Measurements from ENCODE around the gene FHOD3.

FHOD3 gene

GRCh38 chr18:36578871-36579710 is 281.6 kb downstream of the FHOD3 start:
- DNase-seq (ENCODE audit: extremely low read depth in 1 of 2, low read depth in 1 of 2): no peak

GRCh38 chr18:36580266-36580665 is 282.8 kb downstream of the FHOD3 start:
- DNase-seq (ENCODE audit: extremely low read depth in 1 of 2, low read depth in 1 of 2): no peak

DNA sequence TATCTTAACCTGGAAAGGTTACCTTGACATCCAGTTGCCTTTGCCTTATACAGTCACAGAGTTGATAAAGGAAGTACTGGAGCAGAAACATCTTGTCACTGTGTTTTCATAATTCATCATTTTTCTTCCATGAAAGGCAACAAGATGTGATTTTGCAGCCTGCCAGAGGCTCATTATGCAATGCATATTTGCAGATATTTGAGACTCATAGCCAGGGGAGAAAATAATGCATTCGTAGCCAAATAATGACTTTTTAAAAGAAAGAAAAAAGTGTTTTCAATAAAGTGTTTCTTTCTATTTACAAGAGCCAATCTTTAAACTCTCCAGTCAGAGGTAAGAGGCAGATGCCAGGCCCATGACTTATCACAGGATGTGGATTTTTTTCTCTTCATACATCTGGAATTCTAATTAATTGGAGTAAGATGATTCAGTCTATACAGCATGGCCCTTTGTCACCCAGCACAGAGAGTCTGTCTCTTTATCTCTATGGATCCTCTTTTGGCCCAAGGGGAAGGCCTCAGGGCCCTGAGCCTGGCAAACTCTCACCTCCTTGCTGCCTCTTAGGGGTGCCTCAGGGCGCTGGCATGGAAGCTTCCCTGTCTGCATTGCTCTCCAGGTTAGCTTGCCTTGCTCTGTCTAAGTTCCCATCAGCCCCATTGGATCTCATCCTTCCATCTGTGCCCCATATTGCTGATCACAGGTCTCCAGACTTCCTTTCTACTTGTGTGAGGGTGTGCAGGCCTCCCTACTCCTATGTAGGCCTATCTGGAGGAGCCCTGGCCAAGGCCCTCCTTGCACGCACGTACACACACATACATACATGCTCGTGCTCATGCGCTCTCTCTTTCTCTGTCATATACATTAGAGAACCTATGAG is 283.6 kb downstream of the FHOD3 start:
- DNase-seq (ENCODE audit: extremely low read depth in 1 of 2, low read depth in 1 of 2): no peak

- DNase-seq (ENCODE audit: extremely low read depth in 1 of 2, low read depth in 1 of 2): no peak
Observed at GRCh38 chr18:36582988-36583745, 285.7 kb downstream of the FHOD3 start.

GRCh38 chr18:36589857-36590543 is 292.5 kb downstream of the FHOD3 start:
- no peak for DNase-seq (ENCODE audit: extremely low read depth in 1 of 2, low read depth in 1 of 2)

DNA sequence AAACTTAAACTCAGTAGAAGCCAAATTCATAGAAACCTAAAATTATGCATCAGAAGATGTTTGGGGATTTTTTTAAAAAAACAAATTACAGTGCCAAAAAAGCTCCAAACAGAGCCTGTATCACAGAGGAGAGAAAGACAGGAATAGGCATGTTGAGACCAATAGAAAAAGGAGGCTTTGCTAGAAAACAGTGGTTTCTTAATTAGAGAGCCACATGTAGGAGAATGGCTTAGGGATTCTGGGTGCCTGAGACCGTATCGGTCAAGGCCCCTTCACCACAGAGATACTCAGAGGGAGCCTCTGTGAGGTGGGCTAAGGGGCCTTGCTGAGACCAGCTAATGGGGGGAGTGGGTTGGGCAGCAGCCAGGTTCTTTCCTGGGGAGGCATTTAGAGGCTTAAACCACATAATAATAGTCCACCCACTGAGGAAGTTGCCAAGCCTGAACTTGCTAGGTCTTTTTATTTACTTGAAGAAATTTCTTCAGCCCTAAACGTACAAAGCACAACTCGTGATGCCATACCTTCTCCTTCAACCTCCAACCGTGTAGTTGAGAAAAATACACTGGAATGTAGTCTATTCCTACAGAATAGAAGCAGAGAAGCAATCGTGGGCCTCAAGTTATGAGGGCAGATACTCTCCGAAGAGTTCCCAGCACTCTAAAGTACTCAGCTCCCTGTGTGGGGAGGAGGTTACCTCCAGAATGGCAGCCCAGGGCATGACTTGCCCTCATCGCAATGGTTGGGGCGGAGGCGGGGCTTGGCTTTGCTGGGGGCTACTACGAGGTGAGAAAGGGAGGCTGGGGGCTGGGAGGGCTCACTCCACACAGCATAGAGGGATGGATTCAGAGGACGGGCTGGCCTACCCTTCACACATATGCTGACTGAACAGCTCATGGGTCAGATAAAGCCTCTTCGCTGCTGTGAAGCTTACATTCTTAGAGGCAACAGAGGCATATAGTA is 293.4 kb downstream of the FHOD3 start:
- DNase-seq (ENCODE audit: extremely low read depth in 1 of 2, low read depth in 1 of 2): no peak

DNA sequence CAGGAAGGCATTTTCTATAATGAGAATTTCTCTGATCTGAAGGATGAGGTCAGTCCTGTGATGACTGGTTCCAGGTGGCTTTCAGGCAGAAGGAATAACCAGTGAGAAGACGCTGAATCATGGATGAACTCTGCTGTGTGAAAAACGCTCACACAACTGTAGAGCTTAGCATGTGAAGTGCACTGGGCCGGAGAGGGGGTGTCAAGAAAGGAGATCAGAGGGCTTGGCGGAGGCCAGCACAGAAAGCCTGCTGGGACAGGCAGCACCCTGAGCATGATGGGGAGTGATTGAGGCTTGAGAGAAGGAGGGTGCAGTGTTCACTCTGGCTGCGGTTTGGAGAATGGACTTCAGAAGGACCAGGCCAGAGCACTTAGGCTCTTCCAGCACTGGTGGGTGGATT is 294.8 kb downstream of the FHOD3 start:
- no peak for DNase-seq (ENCODE audit: extremely low read depth in 1 of 2, low read depth in 1 of 2)

GRCh38 chr18:36593001-36593400 is 295.5 kb downstream of the FHOD3 start:
- DNase-seq (ENCODE audit: extremely low read depth in 1 of 2, low read depth in 1 of 2): no peak

- no peak for DNase-seq (ENCODE audit: extremely low read depth in 1 of 2, low read depth in 1 of 2)
Observed at GRCh38 chr18:36593641-36594040, 296.1 kb downstream of the FHOD3 start.

GRCh38 chr18:36594621-36595020 is 297.1 kb downstream of the FHOD3 start:
- DNase-seq (ENCODE audit: extremely low read depth in 1 of 2, low read depth in 1 of 2): no peak

DNA sequence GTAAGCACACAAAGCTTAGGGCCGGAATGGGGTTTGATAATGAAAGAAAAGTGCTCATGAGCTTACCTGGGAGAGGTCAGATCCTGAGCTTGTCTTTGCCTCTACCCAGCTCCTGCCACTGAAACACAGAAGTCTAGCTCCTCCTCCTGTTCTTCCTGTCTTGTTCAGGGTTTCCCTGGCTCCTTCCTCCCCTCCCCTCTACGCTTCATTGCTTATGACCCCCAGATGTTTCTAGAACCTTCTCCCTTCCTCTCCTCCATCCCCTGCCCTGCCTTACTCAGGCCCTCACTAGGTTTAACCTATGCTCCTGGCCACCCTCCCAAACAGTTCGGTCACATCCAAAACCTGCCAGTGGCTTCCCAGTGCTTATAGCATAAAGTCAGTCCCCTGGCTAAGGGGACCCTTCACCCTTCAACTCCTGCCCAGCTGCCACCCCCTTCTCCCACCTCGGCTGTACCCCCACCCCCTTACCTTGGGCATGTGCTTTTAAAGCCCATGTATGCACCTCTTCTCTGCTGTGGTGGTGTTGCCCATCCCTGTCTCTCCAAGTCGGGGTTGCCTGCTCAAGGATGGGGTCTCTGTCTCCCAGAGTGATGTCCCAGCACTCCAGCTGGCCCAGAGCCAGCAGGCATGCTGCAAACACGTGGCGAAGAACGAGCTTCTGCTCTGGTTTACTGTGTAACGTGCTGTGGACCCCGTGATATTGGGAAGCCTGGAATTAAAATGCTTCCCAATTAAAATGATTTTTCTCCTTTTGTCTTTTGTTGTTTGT is 297.7 kb downstream of the FHOD3 start:
- DNase-seq (ENCODE audit: extremely low read depth in 1 of 2, low read depth in 1 of 2): no peak

DNA sequence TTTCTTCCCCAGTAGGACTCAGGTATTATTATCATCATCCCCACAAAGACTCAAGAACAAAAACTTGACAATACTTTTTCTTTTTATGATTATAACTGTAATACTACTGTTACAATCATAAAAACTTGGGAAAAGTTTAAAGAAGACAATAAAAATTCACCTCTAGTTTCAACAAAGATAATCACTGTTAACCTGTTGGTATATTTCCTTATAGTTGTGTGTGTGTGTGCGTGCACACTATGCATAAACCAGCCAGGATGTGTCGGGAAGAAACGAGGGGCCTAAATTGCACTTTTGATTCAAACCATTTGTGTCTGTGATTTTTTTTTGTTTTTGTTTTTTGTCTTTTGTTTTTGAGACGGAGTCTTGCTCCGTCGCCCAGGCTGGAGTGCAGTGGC is 298.3 kb downstream of the FHOD3 start:
- no peak for DNase-seq (ENCODE audit: extremely low read depth in 1 of 2, low read depth in 1 of 2)

GRCh38 chr18:36597636-36598035 is 300.1 kb downstream of the FHOD3 start:
- DNase-seq (ENCODE audit: extremely low read depth in 1 of 2, low read depth in 1 of 2): no peak

- DNase-seq (ENCODE audit: extremely low read depth in 1 of 2, low read depth in 1 of 2): no peak
Observed at GRCh38 chr18:36600548-36600947, 303.0 kb downstream of the FHOD3 start.

- DNase-seq (ENCODE audit: extremely low read depth in 1 of 2, low read depth in 1 of 2): no peak
Observed at GRCh38 chr18:36601316-36601715, 303.8 kb downstream of the FHOD3 start.

- DNase-seq (ENCODE audit: extremely low read depth in 1 of 2, low read depth in 1 of 2): no peak
Observed at GRCh38 chr18:36602071-36602470, 304.6 kb downstream of the FHOD3 start.

DNA sequence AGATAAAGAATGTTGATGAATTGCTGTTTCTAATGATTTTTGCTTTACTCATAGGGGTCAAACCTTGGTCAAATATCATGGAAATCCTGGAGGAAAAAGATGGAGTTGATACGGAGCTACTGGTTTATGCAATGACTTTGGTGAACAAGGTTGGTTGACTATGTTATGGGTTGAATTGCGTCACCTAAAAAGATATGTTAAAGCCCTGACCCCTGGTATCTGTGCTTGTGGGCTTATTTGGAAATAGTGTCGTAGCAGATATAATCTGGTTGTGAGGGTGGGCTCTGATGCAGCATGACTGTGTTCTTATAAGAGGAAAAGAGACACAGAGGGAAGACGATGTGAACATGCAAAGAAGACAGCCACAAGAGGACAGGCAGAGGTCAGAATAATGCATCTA is 305.1 kb downstream of the FHOD3 start:
- no peak for DNase-seq (ENCODE audit: extremely low read depth in 1 of 2, low read depth in 1 of 2)

GRCh38 chr18:36608107-36608506 is 310.6 kb downstream of the FHOD3 start:
- no peak for DNase-seq (ENCODE audit: extremely low read depth in 1 of 2, low read depth in 1 of 2)

- no peak for DNase-seq (ENCODE audit: extremely low read depth in 1 of 2, low read depth in 1 of 2)
Observed at GRCh38 chr18:36610258-36610657, 312.7 kb downstream of the FHOD3 start.
